ENCODE results near the gene SCNN1A.

GRCh38 chr12:6358881-6359280, 16.5 kb downstream of the SCNN1A start:
- TF ChIP-seq GATA3 (IDR thresholded peaks at IDR 0.05; ENCODE audit: low read depth, low read length): no peak
- no peak for TF ChIP-seq GATA2 (IDR thresholded peaks at IDR 0.05; ENCODE audit: low read depth, low read length)

All from SH-SY5Y (cell line).